HEK293 (cell line): ENCODE measurements around the gene MAGOH.

Experiments used
- ZNF133 ChIP-seq: fragments of 450-650 bp; formaldehyde crosslinking; IDR thresholded peaks from 2 replicates; pipeline ENCODE4 v1.5.1; 2016; ENCODE audit warnings: missing biosample characterization, missing genetic modification characterization
- ZNF513 ChIP-seq: fragments of 450-650 bp; IDR thresholded peaks from 2 replicates; pipeline ENCODE4 v1.5.1; 2018; ENCODE audit warnings: missing biosample characterization, missing genetic modification characterization

GRCh38 chr1:53275566-53275965 is 37.2 kb upstream of the MAGOH start:
- TF ChIP-seq ZNF133 (tag by site-specific recombination) = no peak
- TF ChIP-seq ZNF513 = no peak
